ENCODE data around the gene ANKMY1. TPM values are rescaled to one million over a fixed set of nuclear protein-coding genes. Genes with fewer than 3 reads are reported as not detected.

ANKMY1 gene
- total and polyA plus RNA-seq, 2 experiments from 2014 or later = 9.2 to 11.1 TPM

DNA sequence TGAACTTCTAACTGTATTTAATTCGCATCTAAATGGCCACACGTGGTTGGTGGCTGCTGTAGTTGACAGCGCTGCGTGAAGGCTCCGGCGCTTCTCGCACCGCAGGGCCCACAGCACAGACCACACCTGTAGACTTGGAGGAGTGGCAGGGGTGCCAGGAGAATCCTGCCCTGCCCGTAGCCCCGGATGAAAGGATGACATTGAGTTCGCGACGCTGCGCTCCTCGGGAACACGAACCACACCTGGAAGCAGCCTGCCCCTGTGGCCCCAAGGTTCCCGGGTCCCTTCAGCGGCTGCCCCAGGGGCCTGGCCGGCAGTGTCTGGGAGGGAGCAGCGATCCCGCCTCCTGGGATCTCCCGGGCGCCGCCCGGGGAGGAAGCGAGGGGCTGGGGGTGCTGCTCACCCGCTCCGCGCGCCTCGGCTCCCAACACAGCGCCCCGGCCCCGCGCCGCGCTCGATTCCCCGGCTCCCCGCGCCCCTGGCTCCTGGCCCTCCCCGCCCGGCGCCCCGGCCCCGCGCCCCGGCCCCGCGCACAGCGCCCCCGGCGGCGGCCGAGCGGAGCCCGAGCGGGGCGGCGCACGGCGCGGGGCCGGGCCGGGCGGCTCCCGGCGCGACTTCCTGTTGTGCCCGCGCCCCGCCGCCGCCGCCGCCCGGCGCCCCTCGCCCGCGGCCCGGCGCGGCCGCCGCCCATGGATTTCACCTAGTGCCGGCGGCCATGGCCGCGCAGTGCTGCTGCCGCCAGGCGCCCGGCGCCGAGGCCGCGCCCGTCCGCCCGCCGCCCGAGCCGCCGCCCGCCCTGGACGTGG is 10.3 kb upstream of the ANKMY1 start, which contains the start of gene RNPEPL1:
RNPEPL1 (plus strand) TSS at position 613 of the 806 bp plus-strand sequence; CDS start at position 716, 103 bp downstream.
- 4% methylated on average over 15 of the region's 106 CpGs for WGBS (ENCODE audit: low lambda C conversion rate, missing lambda C conversion rate)
- Histone ChIP-seq H4K20me1 (ENCODE audit: insufficient read depth, poor library complexity, severe bottlenecking) (peaks cover 13% of the 10 kb centered on the region), H3K27me3 (no peaks in the 10 kb centered on the region), H3K27ac (peak within 1 kb of the TSS; percentile 95), H2AFZ (peak within 1 kb of the TSS; percentile 75), H3K4me2 (peak within 1 kb of the TSS; percentile 98), H3K9me2 (replicated peaks; ENCODE audit: insufficient read depth) (no peaks in the 10 kb centered on the region), H3K9me3 (ENCODE audit: low read depth) (no peaks in the 10 kb centered on the region), H3K4me3 (peak within 1 kb of the TSS; percentile 83), H3K79me2 (peaks cover 40% of the 10 kb centered on the region), H3K36me3 (replicated peaks; ENCODE audit: insufficient read depth, low read depth) (no peaks in the 10 kb centered on the region), H3K4me1 (ENCODE audit: insufficient read depth) (peaks cover 26% of the 10 kb centered on the region)
- TF ChIP-seq EZH2phosphoT487 (IDR thresholded peaks at IDR 0.05; ENCODE audit: low read depth, severe bottlenecking, unreplicated experiment) (no peak), EZH2 (IDR thresholded peaks at IDR 0.05; ENCODE audit: borderline replicate concordance) (no peak)
- TF ChIP-seq, protein P1, sequence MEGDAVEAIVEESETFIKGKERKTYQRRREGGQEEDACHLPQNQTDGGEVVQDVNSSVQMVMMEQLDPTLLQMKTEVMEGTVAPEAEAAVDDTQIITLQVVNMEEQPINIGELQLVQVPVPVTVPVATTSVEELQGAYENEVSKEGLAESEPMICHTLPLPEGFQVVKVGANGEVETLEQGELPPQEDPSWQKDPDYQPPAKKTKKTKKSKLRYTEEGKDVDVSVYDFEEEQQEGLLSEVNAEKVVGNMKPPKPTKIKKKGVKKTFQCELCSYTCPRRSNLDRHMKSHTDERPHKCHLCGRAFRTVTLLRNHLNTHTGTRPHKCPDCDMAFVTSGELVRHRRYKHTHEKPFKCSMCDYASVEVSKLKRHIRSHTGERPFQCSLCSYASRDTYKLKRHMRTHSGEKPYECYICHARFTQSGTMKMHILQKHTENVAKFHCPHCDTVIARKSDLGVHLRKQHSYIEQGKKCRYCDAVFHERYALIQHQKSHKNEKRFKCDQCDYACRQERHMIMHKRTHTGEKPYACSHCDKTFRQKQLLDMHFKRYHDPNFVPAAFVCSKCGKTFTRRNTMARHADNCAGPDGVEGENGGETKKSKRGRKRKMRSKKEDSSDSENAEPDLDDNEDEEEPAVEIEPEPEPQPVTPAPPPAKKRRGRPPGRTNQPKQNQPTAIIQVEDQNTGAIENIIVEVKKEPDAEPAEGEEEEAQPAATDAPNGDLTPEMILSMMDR (IDR thresholded peaks at IDR 0.05; ENCODE audit: poor library complexity) = no peak
- DNase-seq (ENCODE audit: low spot score) = peak; percentile 83

GRCh38 chr2:240567137-240567871 is 9.5 kb upstream of the ANKMY1 start:
- Histone ChIP-seq H4K20me1 (ENCODE audit: insufficient read depth, poor library complexity, severe bottlenecking) (peaks cover 13% of the 10 kb centered on the region), H3K9me2 (replicated peaks; ENCODE audit: insufficient read depth) (no peaks in the 10 kb centered on the region), H3K27ac (peak overlapping the region; percentile 95), H3K4me1 (ENCODE audit: insufficient read depth) (peaks cover 28% of the 10 kb centered on the region), H3K4me3 (no peak overlapping the region), H3K9me3 (ENCODE audit: low read depth) (no peaks in the 10 kb centered on the region), H2AFZ (peak overlapping the region; percentile 75), H3K79me2 (peaks cover 47% of the 10 kb centered on the region), H3K27me3 (no peaks in the 10 kb centered on the region), H3K4me2 (peak overlapping the region; percentile 98), H3K36me3 (replicated peaks; ENCODE audit: insufficient read depth, low read depth) (no peaks in the 10 kb centered on the region)
- DNase-seq (ENCODE audit: low spot score) = no peak
- 65% methylated on average over 26 of the region's 26 CpGs for WGBS (ENCODE audit: low lambda C conversion rate, missing lambda C conversion rate)
- no peak for TF ChIP-seq EZH2 (IDR thresholded peaks at IDR 0.05; ENCODE audit: borderline replicate concordance)
- TF ChIP-seq, protein P1 (IDR thresholded peaks at IDR 0.05; ENCODE audit: poor library complexity) = no peak
- TF ChIP-seq EZH2phosphoT487 (IDR thresholded peaks at IDR 0.05; ENCODE audit: low read depth, severe bottlenecking, unreplicated experiment) = no peak

- Histone ChIP-seq H3K9me2 (replicated peaks; ENCODE audit: insufficient read depth) (no peaks in the 10 kb centered on the region), H3K27ac (peak overlapping the region; percentile 100), H3K4me3 (peak overlapping the region; percentile 29), H3K36me3 (replicated peaks; ENCODE audit: insufficient read depth, low read depth) (no peaks in the 10 kb centered on the region), H4K20me1 (ENCODE audit: insufficient read depth, poor library complexity, severe bottlenecking) (peaks cover 9% of the 10 kb centered on the region), H3K9me3 (ENCODE audit: low read depth) (no peaks in the 10 kb centered on the region), H3K4me1 (ENCODE audit: insufficient read depth) (peaks cover 37% of the 10 kb centered on the region), H3K4me2 (peak overlapping the region; percentile 98), H3K27me3 (no peaks in the 10 kb centered on the region), H2AFZ (peak overlapping the region; percentile 78), H3K79me2 (peaks cover 47% of the 10 kb centered on the region)
- WGBS (ENCODE audit: low lambda C conversion rate, missing lambda C conversion rate) = 38% methylated on average over 29 of the region's 53 CpGs
- DNase-seq (ENCODE audit: low spot score) = peak; percentile 95
- TF ChIP-seq EZH2 (IDR thresholded peaks at IDR 0.05; ENCODE audit: borderline replicate concordance) = no peak
- TF ChIP-seq, protein P1 (IDR thresholded peaks at IDR 0.05; ENCODE audit: poor library complexity) = peak; percentile 86
- TF ChIP-seq EZH2phosphoT487 (IDR thresholded peaks at IDR 0.05; ENCODE audit: low read depth, severe bottlenecking, unreplicated experiment) = no peak
Measured at GRCh38 chr2:240566203-240567136, 8.7 kb upstream of the ANKMY1 start.

Measured in hepatocyte (in vitro differentiated cells).